C4-2B (cell line): ENCODE results near the gene REV1.
"Not testable (repeated sequence)": the region's sequence is repeated elsewhere in the genome, so short reads cannot be mapped to it uniquely, and the experiment has no call there.

Experiments
- H3K27ac ChIP-seq: fragments of 450-650 bp; 2 replicates; pipeline ENCODE4 v1.5.1; 2017
- ZFX ChIP-seq: fragments of 450-650 bp; IDR thresholded peaks from 2 replicates; pipeline ENCODE4 v1.6.1; 2017
- TF ChIP-seq, protein P1 (sequence below): fragments of 450-650 bp; conservative IDR thresholded peaks from 2 replicates; pipeline ENCODE4 v1.5.1; 2017; ENCODE audit warnings: mild to moderate bottlenecking

REV1 gene

DNA sequence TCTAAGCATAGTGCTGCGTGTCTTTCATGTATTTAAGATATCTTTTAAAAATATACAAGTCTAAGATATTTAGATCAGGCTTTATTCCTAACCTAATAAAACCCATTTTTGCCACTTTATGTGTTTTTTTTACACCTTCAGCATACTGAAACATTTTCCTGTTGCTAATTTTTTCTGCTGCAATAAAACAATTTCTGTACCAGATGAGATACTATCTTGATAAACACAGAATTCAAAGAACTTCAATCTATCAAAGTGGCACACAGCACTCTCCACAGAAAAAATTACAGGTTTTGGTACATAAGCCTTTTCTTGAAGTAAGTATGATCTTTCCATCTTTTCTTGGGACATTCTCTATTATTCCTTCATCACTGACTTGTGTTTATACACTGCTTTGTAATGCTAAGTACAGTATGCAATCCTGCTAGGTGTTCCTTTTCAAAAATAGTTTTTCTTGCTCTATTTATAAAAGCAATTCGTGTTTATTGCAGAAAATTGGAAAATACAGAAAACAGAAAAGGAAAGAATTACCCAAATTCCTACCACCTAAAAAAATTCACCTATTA is 16.2 kb downstream of the REV1 start:
- peak overlapping the region; percentile 86 for H3K27ac ChIP-seq
- TF ChIP-seq, protein P1, sequence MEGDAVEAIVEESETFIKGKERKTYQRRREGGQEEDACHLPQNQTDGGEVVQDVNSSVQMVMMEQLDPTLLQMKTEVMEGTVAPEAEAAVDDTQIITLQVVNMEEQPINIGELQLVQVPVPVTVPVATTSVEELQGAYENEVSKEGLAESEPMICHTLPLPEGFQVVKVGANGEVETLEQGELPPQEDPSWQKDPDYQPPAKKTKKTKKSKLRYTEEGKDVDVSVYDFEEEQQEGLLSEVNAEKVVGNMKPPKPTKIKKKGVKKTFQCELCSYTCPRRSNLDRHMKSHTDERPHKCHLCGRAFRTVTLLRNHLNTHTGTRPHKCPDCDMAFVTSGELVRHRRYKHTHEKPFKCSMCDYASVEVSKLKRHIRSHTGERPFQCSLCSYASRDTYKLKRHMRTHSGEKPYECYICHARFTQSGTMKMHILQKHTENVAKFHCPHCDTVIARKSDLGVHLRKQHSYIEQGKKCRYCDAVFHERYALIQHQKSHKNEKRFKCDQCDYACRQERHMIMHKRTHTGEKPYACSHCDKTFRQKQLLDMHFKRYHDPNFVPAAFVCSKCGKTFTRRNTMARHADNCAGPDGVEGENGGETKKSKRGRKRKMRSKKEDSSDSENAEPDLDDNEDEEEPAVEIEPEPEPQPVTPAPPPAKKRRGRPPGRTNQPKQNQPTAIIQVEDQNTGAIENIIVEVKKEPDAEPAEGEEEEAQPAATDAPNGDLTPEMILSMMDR: no peak
- TF ChIP-seq ZFX: no peak

DNA sequence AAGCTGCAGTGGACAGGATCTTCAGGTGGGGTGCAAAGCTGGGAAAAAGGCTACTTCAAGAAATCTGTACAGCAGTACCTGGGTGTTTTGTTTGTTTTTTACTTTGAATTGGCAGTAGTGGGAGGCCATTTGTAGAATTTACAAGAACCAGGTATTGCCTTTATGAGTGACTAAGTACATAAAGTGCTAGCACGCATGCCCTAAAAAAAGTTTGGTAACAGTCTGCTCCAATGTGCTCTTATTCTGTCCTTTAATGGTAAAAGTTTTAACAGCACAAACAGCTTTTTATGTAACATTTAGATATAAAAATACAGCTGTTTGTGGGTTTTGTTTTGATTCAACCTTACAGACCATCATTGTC is 17.2 kb downstream of the REV1 start:
- peak overlapping the region; percentile 86 for H3K27ac ChIP-seq
- TF ChIP-seq ZFX: no peak
- TF ChIP-seq, protein P1: no peak

DNA sequence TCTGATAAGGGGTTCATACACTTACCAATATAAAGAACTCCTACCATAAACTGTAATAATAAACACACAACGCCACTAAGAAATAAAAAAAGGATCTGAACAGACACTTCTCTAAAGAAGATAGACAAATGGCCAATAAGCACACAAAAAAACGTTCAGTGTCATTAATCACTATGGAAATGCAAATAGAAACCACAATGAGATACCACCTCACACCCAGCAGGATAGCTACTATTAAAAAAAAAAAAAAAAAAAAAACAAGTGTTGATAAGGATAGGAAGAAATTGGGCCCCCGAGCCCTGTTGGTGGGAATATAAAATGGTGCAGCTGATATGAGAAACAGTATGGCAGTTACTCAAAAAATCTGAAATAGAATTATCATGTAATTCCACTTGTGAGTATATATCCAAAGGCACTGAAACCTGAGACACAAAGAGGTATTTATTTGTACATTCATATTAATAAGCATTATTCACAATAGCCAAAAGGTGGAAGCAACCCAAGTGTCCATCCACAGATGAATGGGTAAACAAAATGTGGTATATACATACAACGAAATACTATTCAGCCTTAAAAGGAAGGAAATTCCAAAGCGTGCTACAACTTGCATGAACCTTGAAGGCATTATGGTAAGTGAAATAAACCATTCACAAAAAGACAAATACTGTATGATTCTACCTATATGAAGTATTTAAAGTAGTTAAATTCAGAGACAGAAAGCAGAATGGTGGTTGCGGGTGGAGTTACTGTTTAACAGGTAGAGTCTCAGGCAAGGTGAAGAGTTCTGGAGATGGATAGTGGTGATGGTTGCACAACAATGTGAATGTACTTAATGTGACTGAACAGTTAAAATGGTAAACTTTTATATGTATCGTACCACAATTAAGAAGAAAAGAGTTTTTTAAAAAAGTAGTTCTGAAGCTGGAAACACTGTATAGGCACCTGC is 17.9 kb downstream of the REV1 start:
- peak overlapping the region; percentile 86; the same call in 1 of the 2 replicates for H3K27ac ChIP-seq
- TF ChIP-seq, protein P1: no peak
- no peak for TF ChIP-seq ZFX

DNA sequence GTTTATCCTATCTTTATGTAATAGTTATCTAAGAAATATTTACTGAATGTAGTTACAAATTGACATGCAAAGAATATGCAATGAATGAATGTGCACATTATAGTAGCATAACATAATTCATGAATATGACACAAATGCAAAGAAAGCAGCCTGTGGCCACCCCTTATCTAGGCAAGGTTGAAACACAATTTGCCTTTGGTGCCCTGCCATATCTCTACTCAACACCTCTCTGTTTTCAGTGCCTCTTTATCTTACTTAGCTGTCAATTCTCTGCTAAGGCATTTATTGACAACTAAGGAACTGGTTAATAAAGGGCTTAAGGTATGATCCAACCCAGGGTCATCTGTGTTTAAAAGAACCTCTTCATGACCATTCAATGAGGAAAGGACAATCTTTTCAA is 18.9 kb downstream of the REV1 start:
- H3K27ac ChIP-seq: no peak overlapping the region

DNA sequence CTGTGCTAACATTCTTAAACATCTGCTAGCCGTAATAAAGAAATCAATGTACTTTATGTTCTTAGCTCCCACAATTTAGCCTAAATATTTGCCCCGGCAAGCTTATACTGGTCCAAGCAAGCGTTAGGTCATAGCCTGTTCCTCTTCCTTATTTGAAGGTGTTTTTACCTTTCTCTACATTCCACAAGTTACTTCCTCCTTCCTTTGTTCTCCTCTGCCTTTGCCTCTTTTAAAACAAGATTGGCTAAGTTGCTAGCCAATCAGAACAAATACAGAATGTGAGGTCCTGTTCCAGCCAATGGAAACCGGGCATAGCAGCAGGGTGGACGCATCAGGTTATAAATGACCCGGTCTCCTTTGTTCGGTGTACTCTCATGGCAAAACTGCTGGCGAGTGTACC is 19.4 kb downstream of the REV1 start:
- not testable (repeated sequence) for H3K27ac ChIP-seq

More for the DNA sequence above, 18.9 kb downstream of the REV1 start:
- TF ChIP-seq, protein P1: no peak
- no peak for TF ChIP-seq ZFX

DNA sequence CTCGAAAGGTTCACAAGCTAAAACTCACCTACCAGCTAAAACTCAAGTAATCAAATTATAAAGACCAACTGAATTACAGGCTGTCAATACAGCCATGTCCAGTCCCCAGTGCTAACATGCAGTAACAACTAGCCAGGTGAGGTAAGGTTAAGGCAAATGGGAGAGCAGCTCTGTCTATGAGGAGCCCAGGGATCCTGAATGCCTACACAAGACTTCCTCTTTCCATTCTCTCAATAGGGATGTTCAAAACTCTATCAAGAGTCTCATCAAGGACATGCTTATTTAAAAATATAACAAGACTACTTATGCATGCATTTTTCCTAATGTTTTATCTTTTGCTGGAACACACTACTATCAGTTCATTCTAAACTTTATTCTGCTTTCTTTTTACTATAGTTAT is 20.4 kb downstream of the REV1 start:
- TF ChIP-seq, protein P1: no peak
- TF ChIP-seq ZFX: no peak
- no peak overlapping the region for H3K27ac ChIP-seq

DNA sequence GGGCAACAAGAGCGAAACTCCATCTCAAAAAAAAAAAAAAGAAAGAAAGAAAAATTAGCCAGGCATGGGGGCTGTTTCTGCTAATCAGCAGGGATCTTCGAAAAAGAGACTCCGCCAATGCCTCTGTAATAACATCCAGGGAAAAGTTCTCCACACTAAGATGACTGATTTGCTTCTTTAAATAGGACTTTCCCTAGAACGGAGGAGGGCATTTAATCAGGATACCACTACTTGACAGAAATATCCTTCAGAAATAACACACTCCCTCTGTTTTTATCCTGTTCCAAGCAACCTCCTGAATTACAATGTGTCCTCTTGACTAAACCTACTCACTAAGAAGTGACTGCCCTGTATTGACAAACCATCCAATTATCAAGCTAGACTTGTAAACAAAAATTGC is 21.7 kb downstream of the REV1 start:
- TF ChIP-seq, protein P1: no peak
- TF ChIP-seq ZFX: no peak
- H3K27ac ChIP-seq: no peak overlapping the region
